Fibroblast of the aortic adventitia (primary cell): Measurements from ENCODE around the gene SPACA7. TPM values are rescaled to one million over a fixed set of nuclear protein-coding genes. Genes with fewer than 3 reads are reported as not detected.

Experiments
- DNase-seq: peaks from one replicate; pipeline ENCODE4 v3.0.0-alpha.2; 2010; ENCODE audit warnings: low read depth
- H3K4me3 ChIP-seq: 2 replicates; pipeline ENCODE4 v1.5.1; 2011; ENCODE audit warnings: low read depth, mild to moderate bottlenecking, control low read depth, low read length, moderate library complexity
- CTCF ChIP-seq: IDR thresholded peaks from 2 replicates; pipeline ENCODE4 v1.5.1; 2011; ENCODE audit warnings: mild to moderate bottlenecking, low read length, control low read depth, inconsistent platforms; ENCODE audit not compliant: insufficient read depth
- total RNA-seq: library from RNA; depleted of rRNA; stranded (reverse); fragments of >200 nt; gene quantifications from 2 replicates; pipeline ENCODE4 v1.2.3, GENCODE V29; 2012; ENCODE audit warnings: low replicate concordance

Gene SPACA7
- total RNA-seq, 1 donor = not detected

GRCh38 chr13:112464720-112465119 is 88.6 kb downstream of the SPACA7 start:
- no peak overlapping the region for H3K4me3 ChIP-seq
- no peak for TF ChIP-seq CTCF
- no peak for DNase-seq

GRCh38 chr13:112465251-112466131 is 89.3 kb downstream of the SPACA7 start:
- TF ChIP-seq CTCF = no peak
- DNase-seq = no peak
- H3K4me3 ChIP-seq = no peak overlapping the region

- no peak for DNase-seq
- TF ChIP-seq CTCF = no peak
- no peak overlapping the region for H3K4me3 ChIP-seq
Measured at GRCh38 chr13:112466132-112467058, 90.2 kb downstream of the SPACA7 start.

GRCh38 chr13:112467236-112467635 is 91.1 kb downstream of the SPACA7 start:
- no peak for TF ChIP-seq CTCF
- H3K4me3 ChIP-seq = no peak overlapping the region
- no peak for DNase-seq

GRCh38 chr13:112468069-112468468 is 91.9 kb downstream of the SPACA7 start:
- H3K4me3 ChIP-seq = no peak overlapping the region
- TF ChIP-seq CTCF = no peak
- no peak for DNase-seq

- DNase-seq = no peak
- no peak for TF ChIP-seq CTCF
- no peak overlapping the region for H3K4me3 ChIP-seq
Measured at GRCh38 chr13:112469071-112469745, 93.1 kb downstream of the SPACA7 start.
